ENCODE data around the gene IGLL1. TPM values are rescaled to one million over a fixed set of nuclear protein-coding genes. Genes with fewer than 3 reads are reported as not detected.
A peak's percentile ranks its signal among the peaks of the same experiment; 100 is the strongest.
"Not testable (repeated sequence)": the region's sequence is repeated elsewhere in the genome, so short reads cannot be mapped to it uniquely, and the experiment has no call there.

Gene IGLL1
- total RNA-seq, 5 donors from 2014 or later (not counting 1 experiment from before 2014, with no cell fraction given): 0.30 to 0.64 TPM; not detected in 3

GRCh38 chr22:23573106-23573505 lies 7.0 kb downstream of the IGLL1 start:
- H3K36me3 Mint-ChIP-seq; H3K4me1 ChIP-seq (ENCODE audit: control insufficient read depth in 1 of 2, extremely low read depth in 1 of 2, insufficient read depth in 2 of 2, low read length in 2 of 2); H3K4me3 ChIP-seq (ENCODE audit: control insufficient read depth in 1 of 2, extremely low read depth in 1 of 2, low read length in 1 of 2); H3K27ac Mint-ChIP-seq; H3K9me3 ChIP-seq; H3K4me3 Mint-ChIP-seq; H3K9me3 Mint-ChIP-seq; POLR2A ChIA-PET; H3K4me1 Mint-ChIP-seq; H3K36me3 ChIP-seq (ENCODE audit: control insufficient read depth in 2 of 2, extremely low read depth in 1 of 2, insufficient read depth in 1 of 2, low read length in 1 of 2); CTCF ChIA-PET; DNase-seq; H3K27ac ChIP-seq (ENCODE audit: low read length); ATAC-seq (replicated peaks in 1 of 4): not testable (repeated sequence)
- 94% methylated on average over 4 of the region's 13 CpGs for WGBS (ENCODE audit: insufficient coverage)
- peaks cover 9 to 24% of the 10 kb centered on the region in 2 donors for H3K27me3 Mint-ChIP-seq
- peaks cover 0 to 31% of the 10 kb centered on the region in 2 experiments for H3K27me3 ChIP-seq (replicated peaks in 1 of 2; ENCODE audit: control insufficient read depth in 2 of 2, extremely low read depth in 1 of 2, insufficient read depth in 2 of 2, low read length in 1 of 2)

DNA sequence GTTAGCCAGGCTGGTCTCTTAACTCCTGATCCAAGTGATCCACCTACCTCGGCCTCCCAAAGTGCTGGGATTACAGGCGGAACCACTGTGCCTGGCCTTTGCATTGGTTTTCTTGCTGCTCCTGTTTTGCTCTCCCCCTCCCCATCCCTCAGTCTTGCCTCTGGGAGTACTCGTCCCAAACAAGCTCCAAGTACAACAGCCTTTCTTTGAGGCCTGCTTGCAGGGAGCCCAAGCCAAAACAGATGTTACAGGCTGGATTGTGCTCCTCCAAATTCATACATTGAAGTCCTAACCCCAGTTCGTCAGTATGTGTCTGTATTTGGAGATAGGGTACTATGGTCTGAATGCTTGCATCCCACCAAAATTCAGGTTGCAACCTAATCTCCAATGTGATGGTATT lies 8.6 kb downstream of the IGLL1 start:
- Histone ChIP-seq H3K4me1 (ENCODE audit: control insufficient read depth in 1 of 2, extremely low read depth in 1 of 2, insufficient read depth in 2 of 2, low read length in 2 of 2) (no peaks in the 10 kb centered on the region), H3K27ac (ENCODE audit: low read length) (no peak overlapping the region), H3K27me3 (replicated peaks in 1 of 2; ENCODE audit: control insufficient read depth in 2 of 2, extremely low read depth in 1 of 2, insufficient read depth in 2 of 2, low read length in 1 of 2) (peaks cover 0 to 37% of the 10 kb centered on the region in 2 experiments), H3K9me3 (no peaks in the 10 kb centered on the region), H3K4me3 (ENCODE audit: control insufficient read depth in 1 of 2, extremely low read depth in 1 of 2, low read length in 1 of 2) (no peak overlapping the region), H3K36me3 (ENCODE audit: control insufficient read depth in 2 of 2, extremely low read depth in 1 of 2, insufficient read depth in 1 of 2, low read length in 1 of 2) (no peaks in the 10 kb centered on the region)
- Mint-ChIP-seq H3K4me1 (peaks cover 0 to 2% (median 0%) of the 10 kb centered on the region in 3 donors), H3K9me3 (peaks cover 0 to 4% (median 0%) of the 10 kb centered on the region in 3 donors), H3K27ac (no peak overlapping the region), H3K36me3 (no peaks in the 10 kb centered on the region), H3K4me3 (no peak overlapping the region), H3K27me3 (peaks cover 19 to 26% of the 10 kb centered on the region in 2 donors)
- ATAC-seq (replicated peaks in 1 of 4) (no peak), DNase-seq (no peak)
- POLR2A ChIA-PET: no interaction called here
- WGBS (ENCODE audit: insufficient coverage): 86% methylated on average over 2 of the region's 4 CpGs
- CTCF ChIA-PET: no interaction called here

- peaks cover 0 to 5% of the 10 kb centered on the region in 2 experiments for H3K4me1 ChIP-seq (ENCODE audit: control insufficient read depth in 1 of 2, extremely low read depth in 1 of 2, insufficient read depth in 2 of 2, low read length in 2 of 2)
- no peak overlapping the region for H3K4me3 ChIP-seq (ENCODE audit: control insufficient read depth in 1 of 2, extremely low read depth in 1 of 2, low read length in 1 of 2)
- no peaks in the 10 kb centered on the region for H3K9me3 ChIP-seq
- peaks cover 0 to 41% of the 10 kb centered on the region in 2 experiments for H3K27me3 ChIP-seq (replicated peaks in 1 of 2; ENCODE audit: control insufficient read depth in 2 of 2, extremely low read depth in 1 of 2, insufficient read depth in 2 of 2, low read length in 1 of 2)
- ATAC-seq (replicated peaks in 1 of 4): no peak
- WGBS (ENCODE audit: insufficient coverage): 75% methylated on average over 7 of the region's 8 CpGs
- no peak for DNase-seq
- no peak overlapping the region for H3K4me3 Mint-ChIP-seq
- peaks cover 3 to 4% (median 3%) of the 10 kb centered on the region in 3 donors for H3K4me1 Mint-ChIP-seq
- no peak overlapping the region for H3K27ac Mint-ChIP-seq
- peaks cover 18 to 22% of the 10 kb centered on the region in 2 donors for H3K27me3 Mint-ChIP-seq
- CTCF ChIA-PET: interaction anchor here in 1 of 2 donors (0.7 kb wide), 1 partner anchor 88 kb away, joined by 3 read pairs; no protein-coding TSS in a partner anchor
- H3K36me3 Mint-ChIP-seq: peaks cover 2% of the 10 kb centered on the region
- no peaks in the 10 kb centered on the region for H3K36me3 ChIP-seq (ENCODE audit: control insufficient read depth in 2 of 2, extremely low read depth in 1 of 2, insufficient read depth in 1 of 2, low read length in 1 of 2)
- POLR2A ChIA-PET: no interaction called here
- peaks cover 0 to 4% (median 0%) of the 10 kb centered on the region in 3 donors for H3K9me3 Mint-ChIP-seq
- H3K27ac ChIP-seq (ENCODE audit: low read length): no peak overlapping the region
Observed at GRCh38 chr22:23570681-23571080, 9.4 kb downstream of the IGLL1 start.

DNA sequence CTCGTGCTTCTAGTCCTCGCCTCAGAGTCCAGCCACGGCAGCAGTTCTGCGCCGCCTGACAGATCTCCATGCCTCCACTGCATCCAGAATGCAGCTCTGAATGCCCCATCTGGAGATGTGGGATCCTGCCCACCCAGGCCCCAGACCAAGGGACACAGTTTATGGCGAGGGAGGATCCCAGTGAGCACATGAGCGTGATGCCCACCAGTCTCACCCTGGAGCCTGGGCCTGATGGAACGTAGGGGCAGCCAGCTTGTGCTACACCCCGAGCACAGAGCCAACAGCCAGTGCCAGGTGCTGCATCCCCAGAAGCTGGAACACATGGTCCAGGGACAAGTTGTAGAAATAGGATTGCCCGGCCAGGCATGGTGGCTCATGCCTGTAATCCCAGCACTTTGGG lies 10.4 kb downstream of the IGLL1 start:
- Mint-ChIP-seq H3K4me1 (peaks cover 7 to 9% (median 7%) of the 10 kb centered on the region in 3 donors), H3K9me3 (peaks cover 0 to 4% (median 0%) of the 10 kb centered on the region in 3 donors), H3K27ac (no peak overlapping the region), H3K4me3 (no peak overlapping the region), H3K27me3 (peaks cover 17 to 26% of the 10 kb centered on the region in 2 donors), H3K36me3 (peaks cover 3% of the 10 kb centered on the region)
- CTCF ChIA-PET: no interaction called here
- no peaks in the 10 kb centered on the region for H3K9me3 ChIP-seq
- no peak overlapping the region for H3K4me3 ChIP-seq (ENCODE audit: control insufficient read depth in 1 of 2, extremely low read depth in 1 of 2, low read length in 1 of 2)
- H3K27me3 ChIP-seq (replicated peaks in 1 of 2; ENCODE audit: control insufficient read depth in 2 of 2, extremely low read depth in 1 of 2, insufficient read depth in 2 of 2, low read length in 1 of 2): peaks cover 0 to 48% of the 10 kb centered on the region in 2 experiments
- no peak overlapping the region for H3K27ac ChIP-seq (ENCODE audit: low read length)
- H3K4me1 ChIP-seq (ENCODE audit: control insufficient read depth in 1 of 2, extremely low read depth in 1 of 2, insufficient read depth in 2 of 2, low read length in 2 of 2): peaks cover 0 to 10% of the 10 kb centered on the region in 2 experiments
- DNase-seq (no peak), ATAC-seq (replicated peaks in 1 of 4) (no peak)
- POLR2A ChIA-PET: no interaction called here
- H3K36me3 ChIP-seq (ENCODE audit: control insufficient read depth in 2 of 2, extremely low read depth in 1 of 2, insufficient read depth in 1 of 2, low read length in 1 of 2): no peaks in the 10 kb centered on the region
- WGBS (ENCODE audit: insufficient coverage): 75% methylated on average over 5 of the region's 10 CpGs

DNA sequence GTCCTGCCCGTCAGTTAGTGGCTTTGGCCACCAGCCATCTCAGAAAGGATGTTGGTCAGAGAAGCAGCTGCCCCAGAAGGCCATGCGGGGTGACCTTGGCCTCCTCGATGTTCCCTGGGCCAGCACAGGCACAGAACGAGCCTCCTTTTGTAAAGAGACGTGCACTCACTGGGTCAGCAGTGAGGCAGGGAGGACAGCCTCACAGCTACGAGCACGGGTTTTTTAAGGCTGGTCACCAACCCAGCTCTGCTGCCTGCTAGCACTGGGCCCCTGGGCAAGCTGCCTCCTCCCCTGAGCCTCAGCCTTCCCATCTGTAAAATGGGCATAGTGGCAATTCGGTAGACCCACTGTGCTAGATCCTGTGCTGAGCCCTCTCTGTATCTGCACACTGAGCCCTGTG lies 10.8 kb downstream of the IGLL1 start:
- Mint-ChIP-seq H3K9me3 (peaks cover 0 to 4% (median 0%) of the 10 kb centered on the region in 3 donors), H3K36me3 (peaks cover 3% of the 10 kb centered on the region), H3K27me3 (peaks cover 22 to 30% of the 10 kb centered on the region in 2 donors), H3K4me1 (peaks cover 7 to 9% (median 7%) of the 10 kb centered on the region in 3 donors), H3K4me3 (no peak overlapping the region), H3K27ac (no peak overlapping the region)
- H3K36me3 ChIP-seq (ENCODE audit: control insufficient read depth in 2 of 2, extremely low read depth in 1 of 2, insufficient read depth in 1 of 2, low read length in 1 of 2): no peaks in the 10 kb centered on the region
- no peak overlapping the region for H3K27ac ChIP-seq (ENCODE audit: low read length)
- DNase-seq (no peak), ATAC-seq (replicated peaks in 1 of 4) (no peak)
- ChIA-PET POLR2A (no interaction called here), CTCF (no interaction called here)
- 90% methylated on average over 8 of the region's 8 CpGs for WGBS (ENCODE audit: insufficient coverage)
- H3K27me3 ChIP-seq (replicated peaks in 1 of 2; ENCODE audit: control insufficient read depth in 2 of 2, extremely low read depth in 1 of 2, insufficient read depth in 2 of 2, low read length in 1 of 2): peaks cover 0 to 48% of the 10 kb centered on the region in 2 experiments
- H3K4me3 ChIP-seq (ENCODE audit: control insufficient read depth in 1 of 2, extremely low read depth in 1 of 2, low read length in 1 of 2): no peak overlapping the region
- H3K4me1 ChIP-seq (ENCODE audit: control insufficient read depth in 1 of 2, extremely low read depth in 1 of 2, insufficient read depth in 2 of 2, low read length in 2 of 2): peaks cover 0 to 10% of the 10 kb centered on the region in 2 experiments
- no peaks in the 10 kb centered on the region for H3K9me3 ChIP-seq

DNA sequence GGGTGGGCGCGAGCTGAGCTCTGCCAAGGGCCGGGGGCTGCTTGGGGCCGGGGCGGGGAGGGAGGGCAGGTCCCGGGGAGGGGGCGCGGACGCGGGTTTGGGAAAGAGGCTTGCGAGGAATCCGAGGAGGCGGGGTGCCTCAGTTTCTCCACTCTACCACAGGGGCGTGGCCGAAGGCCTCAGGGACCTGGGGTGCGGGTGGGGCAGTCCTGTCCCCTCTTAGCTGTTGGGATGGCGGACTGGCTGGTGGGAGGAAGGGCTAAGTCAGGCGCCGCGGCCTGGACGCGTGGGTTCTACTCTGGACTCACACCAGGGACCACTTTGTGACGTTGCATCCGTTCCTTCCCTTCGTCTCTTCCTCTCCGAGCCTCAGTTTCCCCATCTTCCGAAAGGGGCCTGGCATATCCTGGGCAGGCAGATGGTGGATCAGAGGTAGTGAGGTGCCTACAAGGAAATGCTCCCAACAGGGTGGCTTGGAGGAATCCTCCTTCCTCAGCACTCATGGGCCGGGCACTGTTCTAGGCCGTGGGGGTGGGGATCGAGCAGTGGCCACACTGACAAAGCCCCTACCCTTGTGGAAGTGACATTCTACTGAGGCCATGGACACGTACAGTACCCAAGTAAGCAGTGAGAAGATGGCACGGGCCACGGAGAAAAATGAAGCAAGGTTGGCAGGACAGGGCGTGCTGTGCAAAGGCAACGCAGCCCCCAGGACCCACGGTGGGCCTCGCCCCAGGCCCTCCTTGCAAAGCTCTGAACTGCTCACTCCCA lies 13.2 kb downstream of the IGLL1 start:
- WGBS (ENCODE audit: insufficient coverage): 94% methylated on average over 20 of the region's 37 CpGs
- peak in 1 of 35 experiments; percentile 10 for DNase-seq

More for the DNA sequence above, 13.2 kb downstream of the IGLL1 start:
- no peak for ATAC-seq (replicated peaks in 1 of 4)
- Histone ChIP-seq H3K27ac (ENCODE audit: low read length) (no peak overlapping the region), H3K36me3 (ENCODE audit: control insufficient read depth in 2 of 2, extremely low read depth in 1 of 2, insufficient read depth in 1 of 2, low read length in 1 of 2) (no peaks in the 10 kb centered on the region), H3K27me3 (replicated peaks in 1 of 2; ENCODE audit: control insufficient read depth in 2 of 2, extremely low read depth in 1 of 2, insufficient read depth in 2 of 2, low read length in 1 of 2) (peaks cover 0 to 62% of the 10 kb centered on the region in 2 experiments), H3K4me1 (ENCODE audit: control insufficient read depth in 1 of 2, extremely low read depth in 1 of 2, insufficient read depth in 2 of 2, low read length in 2 of 2) (peaks cover 0 to 10% of the 10 kb centered on the region in 2 experiments), H3K9me3 (no peaks in the 10 kb centered on the region), H3K4me3 (ENCODE audit: control insufficient read depth in 1 of 2, extremely low read depth in 1 of 2, low read length in 1 of 2) (no peak overlapping the region)
- ChIA-PET POLR2A (no interaction called here), CTCF (no interaction called here)
- peak overlapping the region; percentile 13 to 84 (median 57) for H3K4me3 Mint-ChIP-seq
- peaks cover 3% of the 10 kb centered on the region for H3K36me3 Mint-ChIP-seq
- H3K27ac Mint-ChIP-seq: no peak overlapping the region
- H3K4me1 Mint-ChIP-seq: peaks cover 7 to 9% (median 7%) of the 10 kb centered on the region in 3 donors
- H3K27me3 Mint-ChIP-seq: peaks cover 29 to 32% of the 10 kb centered on the region in 2 donors
- peaks cover 0 to 2% (median 0%) of the 10 kb centered on the region in 3 donors for H3K9me3 Mint-ChIP-seq
